HG02885 (cell line): Measurements from ENCODE around the gene ENPP4.
A peak's percentile ranks its signal among the peaks of the same experiment; 100 is the strongest.
"Not testable (repeated sequence)": the region's sequence is repeated elsewhere in the genome, so short reads cannot be mapped to it uniquely, and the experiment has no call there.

Experiments
- ATAC-seq: cut with Tn5 transposase; IDR thresholded peaks from one replicate; pipeline ENCODE4 v1.9.1; 2021; ENCODE audit warnings: mild to moderate bottlenecking; ENCODE audit not compliant: unreplicated experiment, poor library complexity

Gene ENPP4, protein sequence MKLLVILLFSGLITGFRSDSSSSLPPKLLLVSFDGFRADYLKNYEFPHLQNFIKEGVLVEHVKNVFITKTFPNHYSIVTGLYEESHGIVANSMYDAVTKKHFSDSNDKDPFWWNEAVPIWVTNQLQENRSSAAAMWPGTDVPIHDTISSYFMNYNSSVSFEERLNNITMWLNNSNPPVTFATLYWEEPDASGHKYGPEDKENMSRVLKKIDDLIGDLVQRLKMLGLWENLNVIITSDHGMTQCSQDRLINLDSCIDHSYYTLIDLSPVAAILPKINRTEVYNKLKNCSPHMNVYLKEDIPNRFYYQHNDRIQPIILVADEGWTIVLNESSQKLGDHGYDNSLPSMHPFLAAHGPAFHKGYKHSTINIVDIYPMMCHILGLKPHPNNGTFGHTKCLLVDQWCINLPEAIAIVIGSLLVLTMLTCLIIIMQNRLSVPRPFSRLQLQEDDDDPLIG

DNA sequence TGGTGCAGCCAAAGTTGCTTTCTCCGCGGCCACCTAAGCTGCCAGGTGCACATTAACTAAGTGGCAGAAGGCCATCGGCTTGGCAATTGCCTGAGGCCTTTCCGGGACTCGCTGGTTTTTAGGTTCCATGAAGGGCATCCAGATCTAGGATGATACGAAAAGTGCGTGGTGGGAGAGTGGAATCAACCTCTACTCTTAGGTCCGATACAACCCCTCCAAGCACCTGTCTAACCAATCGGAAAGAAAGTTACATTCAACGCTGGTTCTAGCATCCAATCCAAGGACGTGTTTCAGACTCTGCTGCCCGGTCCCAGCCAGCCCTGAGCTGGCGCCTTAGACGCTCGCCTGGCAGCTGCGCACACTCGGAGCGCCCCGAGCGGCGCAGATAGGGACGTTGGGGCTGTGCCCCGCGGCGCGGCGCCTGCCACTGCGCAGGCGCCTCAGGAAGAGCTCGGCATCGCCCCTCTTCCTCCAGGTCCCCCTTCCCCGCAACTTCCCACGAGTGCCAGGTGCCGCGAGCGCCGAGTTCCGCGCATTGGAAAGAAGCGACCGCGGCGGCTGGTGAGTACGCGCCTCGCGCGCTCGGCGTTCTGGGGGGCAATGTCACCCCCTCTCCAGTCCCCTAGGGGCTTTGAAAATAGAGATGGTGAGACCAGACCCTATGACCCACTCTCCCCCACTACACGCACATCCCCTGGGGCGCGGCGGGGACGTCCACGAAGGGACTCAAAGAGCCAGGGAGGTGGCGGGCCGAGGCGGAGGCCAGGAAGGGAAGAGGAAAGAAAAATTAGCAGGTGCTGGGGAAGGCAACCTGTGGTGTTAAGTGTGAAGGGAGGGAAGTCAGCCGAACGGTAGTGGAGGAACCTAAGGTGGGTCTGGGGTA is at the start of gene ENPP4:
TSS of gene ENPP4 (plus strand) at position 361 of the 883 bp plus-strand sequence. CDS start 9,595 bp downstream, outside the sequence.
- ATAC-seq = peak; percentile 99

DNA sequence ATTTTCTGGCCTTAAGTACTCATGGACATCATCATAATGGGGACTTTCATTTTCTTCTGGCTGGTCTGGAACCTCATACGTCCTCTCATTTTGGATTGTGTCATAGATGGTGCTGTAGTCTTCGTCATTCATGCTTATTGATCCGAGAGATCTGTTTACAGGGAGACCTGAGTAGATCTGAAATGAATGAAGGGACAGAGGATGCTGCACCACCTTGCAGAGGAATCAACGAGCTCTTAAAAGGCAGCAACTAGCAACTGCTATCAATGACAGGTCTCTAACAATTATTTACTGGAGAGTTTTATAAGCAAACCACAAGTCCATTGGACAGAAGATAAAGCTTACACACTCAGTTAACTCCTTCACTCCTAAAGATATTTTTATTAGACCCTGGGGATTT is 49.7 kb upstream of the ENPP4 start:
- no peak for ATAC-seq

DNA sequence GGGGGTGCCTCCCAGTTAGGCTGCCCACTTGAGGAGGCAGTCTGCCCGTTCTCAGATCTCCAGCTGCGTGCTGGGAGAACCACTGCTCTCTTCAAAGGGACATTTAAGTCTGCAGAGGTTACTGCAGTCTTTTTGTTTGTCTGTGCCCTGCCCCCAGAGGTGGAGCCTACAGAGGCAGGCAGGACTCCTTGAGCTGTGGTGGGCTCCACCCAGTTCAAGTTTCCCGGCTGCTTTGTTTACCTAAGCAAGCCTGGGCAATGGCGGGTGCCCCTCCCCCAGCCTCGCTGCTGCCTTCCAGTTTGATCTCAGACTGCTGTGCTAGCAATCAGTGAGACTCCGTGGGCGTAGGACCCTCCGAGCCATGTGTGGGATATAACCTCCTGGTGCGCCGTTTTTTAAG is 44.1 kb upstream of the ENPP4 start:
- ATAC-seq = not testable (repeated sequence)

DNA sequence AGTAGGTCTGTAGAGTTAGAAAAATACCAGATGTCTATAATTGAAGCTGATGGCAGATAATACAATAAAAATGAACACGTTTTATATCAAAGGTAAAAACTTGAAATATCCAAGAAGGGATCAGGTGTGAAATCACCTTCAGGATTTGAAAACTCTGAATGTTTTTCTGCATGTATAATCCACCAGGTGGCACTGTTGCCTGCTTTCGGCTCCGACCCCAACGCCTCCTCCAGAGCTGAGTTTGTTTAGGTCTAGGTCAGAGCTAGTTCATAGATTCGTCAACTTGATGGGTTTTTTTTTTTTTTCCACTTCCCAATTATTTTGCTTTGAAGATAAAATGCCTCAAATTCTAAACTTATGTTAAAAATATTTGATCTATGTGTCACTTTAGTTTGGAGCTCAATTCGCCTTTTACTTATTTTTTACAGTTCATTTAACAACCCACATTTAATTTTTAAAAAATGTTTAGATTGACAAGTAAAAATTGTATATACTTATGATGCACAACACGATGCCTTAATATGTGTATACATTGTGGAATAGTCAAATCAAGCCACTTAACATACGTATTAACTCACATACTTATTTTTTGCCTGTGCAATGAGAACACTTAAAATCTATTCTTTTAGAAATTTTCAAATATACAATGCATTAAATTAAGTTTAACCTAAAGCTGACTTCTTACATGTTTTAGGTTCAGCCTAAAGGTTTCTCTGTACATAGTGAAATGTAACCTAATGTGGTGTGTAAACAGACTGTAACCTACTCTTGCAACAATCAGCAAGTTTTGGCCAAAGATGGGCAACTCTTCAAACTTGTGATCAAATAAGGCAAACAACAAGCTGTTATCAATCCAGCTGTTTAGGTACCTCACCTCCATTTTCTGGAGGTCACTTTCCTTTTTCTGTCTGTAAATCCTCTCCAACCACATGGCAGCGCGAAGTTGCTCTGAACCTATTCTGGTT is 39.4 kb upstream of the ENPP4 start:
- peak; percentile 78 for ATAC-seq

DNA sequence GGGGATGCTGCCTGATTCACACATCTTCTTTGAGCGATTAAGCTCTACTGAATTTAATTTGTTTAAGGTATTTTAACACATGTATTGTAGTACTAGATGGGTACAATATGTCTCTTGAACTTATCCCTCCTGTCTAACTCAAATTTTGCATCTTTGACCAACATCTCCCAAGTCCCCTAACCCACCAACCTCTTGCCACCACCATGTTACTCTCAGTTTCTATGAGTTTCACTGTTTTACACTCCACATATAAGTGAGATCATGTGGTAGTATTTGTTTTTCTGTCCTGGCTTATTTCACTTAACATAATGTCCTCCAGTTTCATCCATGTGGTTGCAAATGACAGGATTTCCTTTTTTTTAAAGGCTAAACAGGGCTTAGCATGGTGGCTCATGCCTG is 38.7 kb upstream of the ENPP4 start:
- ATAC-seq = no peak

DNA sequence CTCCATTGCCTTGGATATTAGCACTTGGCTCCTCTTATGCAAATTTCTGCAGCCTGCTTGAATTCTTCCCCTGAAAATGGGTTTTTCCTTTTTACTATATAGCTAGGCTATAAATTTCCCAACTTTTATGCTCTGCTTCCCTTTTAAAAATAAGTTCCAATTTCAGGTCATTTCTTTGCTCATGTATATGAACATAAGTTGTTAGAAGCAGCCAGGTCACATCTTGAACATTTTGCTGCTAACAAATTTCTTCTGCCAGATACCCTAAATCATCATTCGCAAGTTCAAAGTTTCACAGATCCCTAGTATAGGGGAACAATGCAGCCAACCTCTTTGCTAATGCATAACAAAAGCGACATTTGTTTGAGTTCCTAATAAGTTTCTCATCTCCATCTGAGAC is 34.5 kb upstream of the ENPP4 start:
- ATAC-seq = no peak

DNA sequence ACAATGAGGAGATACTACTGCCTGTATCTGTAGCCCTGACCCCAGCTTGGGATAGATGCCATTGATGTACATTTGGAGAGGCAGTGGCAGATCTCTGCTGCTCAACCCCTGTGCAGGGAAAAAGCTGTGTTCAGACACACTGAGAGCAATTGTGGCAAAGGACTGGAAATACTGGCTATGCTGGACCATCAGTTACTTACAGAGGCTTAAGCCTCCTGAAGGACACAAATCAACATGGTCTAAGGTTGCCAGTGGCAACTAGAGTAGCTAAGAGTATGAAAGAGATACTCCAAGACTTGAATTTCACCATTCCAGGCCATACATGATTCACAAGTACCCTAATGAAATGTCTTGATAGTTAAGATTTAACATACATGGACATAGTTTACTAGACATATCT is 32.4 kb upstream of the ENPP4 start:
- no peak for ATAC-seq

DNA sequence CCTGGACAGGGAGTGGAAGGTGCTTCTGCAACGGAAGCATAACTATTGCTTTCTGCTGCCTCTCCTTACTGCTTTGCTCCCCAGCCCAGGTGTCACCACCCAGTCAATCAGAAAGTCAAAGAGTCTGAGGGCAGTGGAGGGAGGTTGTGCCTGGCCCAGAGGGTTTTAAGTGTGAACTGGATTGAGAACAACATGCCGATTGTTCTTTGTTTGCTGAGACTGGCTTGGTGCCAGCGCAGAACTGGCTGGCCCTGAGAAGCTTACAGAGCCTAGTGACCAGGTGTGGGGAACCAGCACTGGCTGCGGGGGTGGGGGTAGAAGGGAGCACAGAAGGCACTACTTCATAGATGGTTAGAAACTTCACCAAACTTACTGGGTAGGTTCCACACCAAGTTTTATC is 31.1 kb upstream of the ENPP4 start:
- no peak for ATAC-seq

DNA sequence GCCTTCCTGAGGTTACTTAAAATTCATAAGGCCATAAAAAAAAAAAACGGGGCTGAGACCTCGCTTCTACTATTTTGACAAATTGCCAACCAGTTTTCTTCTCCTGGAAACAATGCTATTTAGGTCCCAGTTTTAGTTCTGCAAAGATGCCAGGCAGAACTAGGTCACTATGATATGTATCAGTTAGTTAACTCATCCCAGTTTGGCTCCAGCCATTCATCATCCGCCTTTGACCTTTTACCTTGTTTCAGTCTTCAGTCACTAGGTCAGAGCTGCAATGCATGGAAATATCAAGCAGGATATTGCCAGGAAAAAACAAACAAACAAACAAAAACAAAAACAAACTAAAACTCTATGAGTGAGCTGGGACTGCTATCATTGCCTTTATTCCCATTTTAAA is 29.8 kb upstream of the ENPP4 start:
- ATAC-seq = no peak

DNA sequence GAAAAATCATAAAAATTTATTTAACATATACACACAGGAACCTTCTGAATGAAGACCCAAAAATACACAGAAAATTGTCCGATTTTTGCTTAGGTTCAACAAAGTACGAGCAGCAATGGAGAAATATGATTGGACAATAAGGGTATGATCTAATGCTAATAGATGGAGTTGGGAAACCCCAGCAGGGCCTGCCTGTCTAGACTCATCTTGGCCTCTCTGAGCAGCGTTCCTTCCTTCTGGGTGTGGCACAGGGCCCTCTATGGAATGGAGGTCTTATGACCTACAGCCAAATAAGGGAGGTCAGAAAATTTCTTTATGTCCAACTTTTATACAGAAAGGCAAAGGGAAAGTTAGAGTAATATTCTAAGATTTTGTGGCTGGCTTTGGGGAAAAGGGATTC is 27.7 kb upstream of the ENPP4 start:
- no peak for ATAC-seq

DNA sequence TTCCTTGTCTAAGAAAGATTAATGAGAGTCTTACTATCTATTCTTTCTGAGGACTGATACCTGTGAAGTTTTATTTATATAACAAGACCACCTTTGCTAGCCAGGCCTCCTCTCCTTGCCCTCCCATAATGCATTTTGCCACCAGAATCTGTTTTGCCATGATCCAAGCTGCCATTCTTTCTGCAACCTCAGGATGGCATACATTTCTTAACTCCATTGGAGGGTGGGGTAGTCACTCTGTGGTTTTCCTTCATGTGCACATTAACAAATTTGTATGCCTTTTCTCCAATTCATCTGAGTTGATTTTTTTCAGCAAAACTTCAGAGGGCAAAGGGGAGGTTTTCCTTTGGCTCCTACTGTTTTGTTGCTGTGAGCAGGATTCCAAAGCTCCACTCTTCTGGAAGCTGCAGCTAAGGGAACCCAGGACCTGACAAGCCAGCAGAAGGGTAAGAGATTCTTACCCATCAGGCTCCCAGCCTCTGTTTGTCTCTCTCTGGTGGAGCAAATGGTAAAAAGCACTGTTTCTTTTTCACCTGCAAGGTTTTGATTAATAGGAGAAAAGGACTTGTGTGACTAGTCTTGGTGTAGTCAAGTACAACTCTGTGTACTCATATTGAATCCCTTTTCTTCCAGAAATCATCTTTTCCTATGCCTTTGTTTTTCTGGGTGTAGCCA is 26.2 kb upstream of the ENPP4 start:
- ATAC-seq = peak; percentile 35

DNA sequence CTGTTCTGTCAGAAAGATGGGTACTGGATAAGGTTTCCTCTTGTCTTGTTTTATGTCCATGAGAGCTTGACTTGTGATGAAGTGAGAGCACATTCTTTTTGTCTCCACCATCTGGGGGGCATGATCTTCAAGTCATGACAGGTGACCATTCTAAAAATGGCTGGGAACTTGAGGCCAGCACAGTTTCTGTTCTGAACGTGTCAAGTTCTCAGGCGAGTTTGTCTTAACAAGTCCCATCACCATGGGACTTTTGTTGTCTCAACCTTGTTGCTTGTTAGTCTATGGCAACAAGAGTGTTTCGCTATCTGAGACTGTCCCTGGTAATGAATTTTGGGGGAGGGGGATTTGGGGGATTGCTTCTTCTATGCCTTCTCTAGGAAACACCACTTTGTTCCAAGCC is 25.6 kb upstream of the ENPP4 start:
- ATAC-seq = peak; percentile 70

DNA sequence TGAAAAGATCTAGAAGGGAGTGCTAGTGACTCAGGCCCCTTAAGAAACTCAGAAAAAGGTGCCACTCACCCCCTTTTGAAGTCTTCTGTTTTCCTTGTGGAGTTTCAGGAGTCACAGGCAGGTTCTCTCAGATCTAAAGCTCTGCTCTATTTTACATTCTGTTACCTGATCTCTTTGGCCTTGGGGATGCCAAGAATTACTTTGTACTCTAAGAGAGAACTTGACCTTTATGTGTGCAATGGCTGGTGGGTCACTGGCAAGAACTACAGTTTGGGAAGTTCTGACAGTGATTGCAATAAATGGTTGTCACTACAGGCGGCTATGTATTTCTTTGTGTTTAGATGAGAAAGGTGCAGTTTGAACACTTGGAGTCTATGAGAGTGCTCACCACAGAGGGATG is 24.2 kb upstream of the ENPP4 start:
- ATAC-seq = no peak

DNA sequence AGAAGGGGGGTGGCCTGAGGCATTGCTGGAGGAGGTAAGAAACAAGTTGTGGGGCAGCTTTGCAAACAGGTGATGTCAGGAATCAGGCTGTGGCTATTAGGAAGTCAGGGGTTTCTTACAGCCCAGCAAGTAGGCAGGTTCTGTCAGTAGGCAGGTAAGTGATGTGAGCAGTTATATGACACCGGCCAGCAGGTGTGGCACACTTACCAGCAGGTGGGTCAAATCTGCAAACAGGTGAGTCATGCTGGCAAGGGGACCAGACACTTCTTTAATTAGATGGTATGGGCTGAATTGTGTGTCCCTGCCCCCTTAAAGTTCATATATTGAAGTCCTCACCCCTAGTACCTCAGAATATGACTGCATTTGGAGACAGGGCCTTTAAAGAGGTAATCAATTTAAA is 16.4 kb upstream of the ENPP4 start:
- ATAC-seq = no peak

DNA sequence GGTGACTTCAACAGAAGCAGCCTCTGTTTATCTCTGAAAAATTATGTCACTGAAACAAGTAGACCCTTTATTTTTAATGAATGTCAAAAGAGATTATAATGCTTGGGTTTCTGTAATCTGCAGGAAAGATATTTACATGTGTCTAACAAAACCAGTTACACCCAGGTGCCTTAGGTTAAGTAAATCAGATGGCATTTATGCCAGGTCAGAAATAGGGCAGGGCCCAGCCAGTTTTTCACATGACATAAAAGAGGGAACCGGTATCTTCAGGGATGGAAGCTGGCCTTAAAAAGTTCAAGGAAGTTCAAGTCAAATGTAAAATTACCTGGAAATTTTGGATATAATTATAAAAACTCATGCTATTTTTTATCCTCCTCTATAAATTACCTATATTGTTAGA is 14.2 kb upstream of the ENPP4 start:
- ATAC-seq = no peak

DNA sequence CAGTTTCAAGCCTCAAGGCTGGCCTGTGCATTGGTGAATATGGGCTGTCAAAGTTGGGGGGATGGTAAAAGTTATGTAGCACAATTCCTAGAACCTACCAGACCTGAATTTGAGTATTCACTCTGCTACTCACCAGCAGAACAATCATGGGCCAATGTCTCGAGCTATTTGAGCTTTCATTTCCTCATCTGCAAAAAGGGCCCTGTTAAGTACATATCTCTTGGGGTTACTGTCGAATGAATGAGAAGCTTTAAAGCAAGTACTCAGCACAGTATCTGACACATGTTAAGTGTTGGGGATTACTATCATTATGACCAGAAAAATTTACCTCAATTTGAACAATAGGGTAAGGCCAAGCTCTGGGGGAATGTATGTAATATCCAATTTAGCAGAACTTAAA is 13.5 kb upstream of the ENPP4 start:
- no peak for ATAC-seq

DNA sequence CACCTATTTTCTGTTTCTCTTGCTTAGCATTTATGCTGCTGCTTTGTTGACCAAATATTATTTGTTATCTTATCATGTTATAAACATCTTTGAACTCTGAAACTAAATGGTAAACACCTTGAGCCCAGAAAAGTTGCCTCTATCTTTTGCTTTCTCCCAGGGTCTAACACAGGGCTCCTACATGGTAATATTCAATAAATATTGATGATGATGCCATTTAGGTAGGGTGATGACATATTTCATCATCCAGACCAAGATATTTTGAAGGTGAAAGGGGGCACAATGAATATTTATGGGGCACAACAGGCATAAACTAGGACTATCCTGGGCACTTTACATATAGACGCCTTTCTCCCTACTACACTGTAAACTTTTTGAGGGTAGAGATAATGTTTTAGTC is 11.6 kb upstream of the ENPP4 start:
- ATAC-seq = no peak

DNA sequence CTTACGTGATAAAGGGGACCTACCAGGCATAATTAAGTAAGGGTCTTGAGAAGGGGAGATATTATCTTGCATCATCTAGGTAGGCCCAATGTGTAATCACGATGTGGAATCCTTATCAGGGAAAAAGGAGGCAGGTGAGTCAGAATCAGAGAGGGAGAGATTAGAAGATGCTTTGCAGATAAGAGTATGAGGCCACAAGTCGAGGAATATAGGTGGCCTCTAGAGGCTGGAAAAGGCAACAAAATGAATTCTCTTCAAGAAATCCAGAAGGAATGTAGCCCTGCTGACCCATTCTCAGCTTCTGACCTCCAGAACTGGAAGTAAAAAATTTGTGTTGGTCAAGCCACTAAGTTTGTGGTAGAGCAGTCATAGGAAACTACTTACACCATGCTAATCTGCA is 11.0 kb upstream of the ENPP4 start:
- ATAC-seq = no peak

DNA sequence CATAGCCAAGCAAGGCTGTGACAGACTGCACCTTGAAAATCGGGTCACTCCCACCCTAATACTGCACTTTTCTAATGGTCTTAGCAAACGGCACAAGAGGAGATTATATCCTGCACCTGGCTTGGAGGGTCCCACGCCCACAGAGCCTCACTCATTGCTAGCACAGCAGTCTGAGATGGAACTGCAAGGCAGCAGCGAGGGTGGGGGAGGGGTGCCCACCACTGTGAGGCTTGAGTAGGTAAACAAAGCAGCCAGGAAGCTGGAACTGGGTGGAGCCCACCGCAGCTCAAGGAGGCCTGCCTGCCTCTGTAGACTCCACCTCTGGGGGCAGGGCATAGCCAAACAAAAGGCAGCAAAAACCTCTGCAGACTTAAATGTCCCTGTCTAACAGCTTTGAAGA is 10.1 kb upstream of the ENPP4 start:
- not testable (repeated sequence) for ATAC-seq

DNA sequence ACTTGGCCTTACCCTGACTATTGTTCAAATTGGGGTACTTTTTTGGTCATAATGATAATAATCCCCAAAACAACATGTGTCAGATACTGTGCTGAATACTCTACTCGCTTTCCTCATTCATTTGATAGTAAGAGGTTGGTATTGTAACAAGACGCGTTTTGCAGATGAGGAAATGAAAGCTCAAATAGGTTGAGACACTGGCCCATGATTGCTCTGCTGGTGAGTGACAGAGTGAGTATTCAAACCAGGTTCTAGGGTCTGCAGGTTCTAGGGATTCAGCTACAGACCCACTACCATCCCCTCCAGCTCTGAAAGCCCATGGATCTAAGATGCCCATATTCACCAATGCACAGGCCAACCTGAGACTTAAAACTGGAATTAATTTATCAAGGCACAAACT is 1.3 kb upstream of the ENPP4 start:
- ATAC-seq = no peak
